GM08714 (cell line): ENCODE data around the gene UPF3B.
"Not testable (repeated sequence)": the region's sequence is repeated elsewhere in the genome, so short reads cannot be mapped to it uniquely, and the experiment has no call there.

Source experiments
- H3K4me3 ChIP-seq: fragments of 200-500 bp; sonication (Bioruptor generic); 2 replicates; pipeline ENCODE4 v1.5.1; 2014; ENCODE audit warnings: mild to moderate bottlenecking, low read length, inconsistent platforms
- ZNF274 ChIP-seq: IDR thresholded peaks from 2 replicates; pipeline ENCODE4 v1.6.1; 2012; ENCODE audit warnings: mild to moderate bottlenecking, low read depth, low read length

UPF3B gene

DNA sequence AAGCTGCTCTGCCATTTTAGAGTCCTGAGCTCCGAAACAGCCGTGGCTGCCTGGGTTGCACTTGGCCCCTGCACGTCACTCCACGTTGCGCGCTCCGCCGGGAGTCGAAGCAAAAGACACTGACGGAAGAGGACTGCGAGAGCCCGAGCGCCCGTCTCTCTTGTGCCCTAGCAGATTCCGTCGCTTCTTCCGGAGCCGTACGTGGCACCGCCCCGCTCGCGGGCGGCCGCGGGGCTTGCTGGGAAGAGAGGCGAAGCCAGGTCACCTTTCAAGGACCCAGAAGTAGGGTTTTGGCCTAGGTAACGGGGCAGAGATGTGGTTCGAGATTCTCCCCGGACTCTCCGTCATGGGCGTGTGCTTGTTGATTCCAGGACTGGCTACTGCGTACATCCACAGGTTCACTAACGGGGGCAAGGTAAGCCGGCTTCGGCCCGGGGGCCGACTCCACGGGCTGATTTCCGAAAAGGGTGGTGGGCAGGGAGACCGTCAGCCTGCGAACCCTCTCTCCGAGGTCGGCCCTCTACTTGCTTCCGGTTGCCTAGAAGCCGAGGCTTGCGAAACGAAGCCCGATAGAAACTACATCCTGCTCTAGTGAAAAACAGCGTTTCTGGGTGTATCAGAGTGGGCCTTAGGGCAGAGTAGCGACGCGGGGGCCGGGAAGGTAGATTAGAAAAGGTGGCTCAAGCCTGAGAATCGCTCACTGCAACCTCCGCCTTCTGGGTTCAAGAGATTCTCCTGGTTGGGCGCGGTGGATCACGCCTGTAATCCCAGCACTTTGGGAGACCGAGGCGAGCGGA is 19.0 kb upstream of the UPF3B start, which contains the start of the genes NDUFA1 and RNF113A:
Gene NDUFA1 (plus strand): TSS at position 234 of the 797 bp plus-strand sequence. CDS start 80 bp downstream, at position 314.
Gene RNF113A (minus strand): TSS at position 135 of the 797 bp plus-strand sequence. CDS start 120 bp downstream, at position 15.
- peak within 1 kb of the TSS; percentile 85 for H3K4me3 ChIP-seq
- TF ChIP-seq ZNF274 = no peak

DNA sequence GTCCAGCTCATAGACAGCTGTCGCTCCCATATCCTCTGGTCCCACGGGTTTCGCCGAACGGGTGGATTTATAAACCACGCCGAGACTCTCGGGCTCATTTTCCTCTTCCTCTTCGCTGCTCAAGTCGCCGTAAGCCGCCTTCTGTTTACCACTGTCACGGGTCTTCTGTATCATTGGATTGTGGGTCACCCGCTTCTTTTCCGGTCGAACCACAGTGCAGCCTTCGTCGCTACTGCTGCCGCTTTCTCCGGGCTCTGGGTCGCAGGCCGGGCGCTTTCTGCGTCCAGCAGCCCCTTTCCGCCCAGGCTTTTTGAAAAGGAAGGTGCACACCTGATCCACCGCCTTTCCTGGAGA is 18.5 kb upstream of the UPF3B start:
- peak overlapping the region; percentile 85 for H3K4me3 ChIP-seq
- TF ChIP-seq ZNF274 = no peak

GRCh38 chrX:119870626-119871131 is 17.9 kb upstream of the UPF3B start:
- no peak for TF ChIP-seq ZNF274

DNA sequence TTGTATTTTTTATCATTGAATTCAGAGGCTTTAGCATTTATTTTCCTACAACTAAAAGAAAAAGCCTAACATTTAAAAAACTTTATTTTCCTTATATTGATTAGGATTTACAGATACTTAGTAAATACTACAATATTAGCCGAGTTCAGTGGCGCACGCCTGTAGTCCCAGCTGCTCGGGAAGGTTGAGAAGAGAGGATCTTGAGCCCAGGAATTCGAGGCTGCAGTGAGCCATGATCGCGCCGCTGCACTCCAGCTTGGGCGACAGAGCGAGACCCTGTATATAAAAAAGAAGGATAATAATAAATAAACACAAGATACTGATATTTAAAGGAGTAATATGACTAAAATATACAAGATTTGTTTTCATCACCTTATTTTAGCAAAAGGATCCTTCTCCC is 681 bp upstream of the UPF3B start:
- no peak for TF ChIP-seq ZNF274
- peak overlapping the region; percentile 21; the same call in 1 of the 2 replicates for H3K4me3 ChIP-seq

More at GRCh38 chrX:119870626-119871131, 17.9 kb upstream of the UPF3B start:
- H3K4me3 ChIP-seq = peak overlapping the region; percentile 85

DNA sequence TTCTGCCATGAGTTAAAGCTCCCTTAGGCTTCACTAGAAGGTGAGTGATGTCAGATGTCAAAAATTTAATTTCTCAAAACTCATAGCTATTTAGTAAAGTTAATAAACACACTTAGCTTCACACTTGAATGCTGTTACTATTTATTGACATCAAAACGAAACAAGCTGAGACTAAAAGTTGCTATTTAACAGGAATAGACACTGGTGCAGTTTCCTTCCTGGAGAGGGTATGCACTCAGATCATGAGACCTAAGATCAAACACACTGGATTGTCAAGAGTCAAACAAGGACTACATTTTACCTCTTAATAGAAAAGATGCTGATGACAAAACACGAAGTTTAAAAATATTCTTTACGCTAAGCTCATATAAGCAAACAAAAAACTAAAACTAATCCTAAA is 18.9 kb downstream of the UPF3B start:
- TF ChIP-seq ZNF274 = no peak

GRCh38 chrX:119828446-119828845 is 24.3 kb downstream of the UPF3B start:
- no peak for TF ChIP-seq ZNF274
- H3K4me3 ChIP-seq = no peak overlapping the region

More for the DNA sequence above, 18.9 kb downstream of the UPF3B start:
- no peak overlapping the region for H3K4me3 ChIP-seq

DNA sequence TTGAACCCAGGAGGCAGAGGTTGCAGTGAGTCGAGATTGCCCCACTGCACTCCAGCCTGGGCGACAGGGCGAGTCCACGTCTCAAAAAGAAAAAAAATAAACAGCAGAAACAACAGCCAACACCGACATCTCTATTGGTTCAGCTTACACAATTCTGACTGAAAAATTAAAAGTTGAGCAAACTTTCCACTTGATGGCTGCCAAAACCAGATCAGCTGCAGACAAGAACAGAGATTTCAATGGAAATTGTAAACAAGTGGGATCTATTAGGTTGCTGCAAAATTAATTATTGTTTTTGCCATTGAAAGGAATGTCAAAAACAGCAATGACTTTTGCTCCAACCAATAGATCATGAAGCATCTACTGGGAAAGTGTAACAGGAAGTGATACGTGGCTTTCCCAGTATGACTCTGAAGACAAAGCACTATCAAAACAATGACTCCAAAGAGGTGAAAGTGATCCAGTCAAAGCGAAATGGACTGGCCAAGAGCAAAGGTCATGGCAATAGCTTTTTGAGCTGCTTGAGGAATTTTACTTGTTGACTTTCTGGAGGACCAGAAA is 26.3 kb downstream of the UPF3B start:
- no peak overlapping the region for H3K4me3 ChIP-seq
- no peak for TF ChIP-seq ZNF274

DNA sequence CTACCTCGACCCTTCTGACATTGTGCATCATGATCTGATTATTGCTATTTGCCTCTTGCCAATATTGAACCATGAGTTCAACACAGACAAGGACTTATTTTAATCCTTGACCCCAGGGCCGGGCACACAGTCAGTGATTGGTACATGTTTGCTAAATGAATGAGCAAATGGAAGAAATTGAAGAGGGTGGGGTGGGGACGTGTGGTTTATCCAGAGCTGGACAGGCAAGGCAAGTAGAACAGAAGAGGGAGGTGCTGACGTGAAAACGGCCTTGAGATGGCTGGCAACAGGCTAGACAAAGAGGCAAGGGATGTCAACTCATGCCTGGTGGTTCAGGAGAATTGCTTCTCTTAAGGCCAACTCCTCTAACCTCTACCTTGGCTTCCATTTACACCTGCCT is 28.5 kb downstream of the UPF3B start:
- H3K4me3 ChIP-seq = not testable (repeated sequence)

DNA sequence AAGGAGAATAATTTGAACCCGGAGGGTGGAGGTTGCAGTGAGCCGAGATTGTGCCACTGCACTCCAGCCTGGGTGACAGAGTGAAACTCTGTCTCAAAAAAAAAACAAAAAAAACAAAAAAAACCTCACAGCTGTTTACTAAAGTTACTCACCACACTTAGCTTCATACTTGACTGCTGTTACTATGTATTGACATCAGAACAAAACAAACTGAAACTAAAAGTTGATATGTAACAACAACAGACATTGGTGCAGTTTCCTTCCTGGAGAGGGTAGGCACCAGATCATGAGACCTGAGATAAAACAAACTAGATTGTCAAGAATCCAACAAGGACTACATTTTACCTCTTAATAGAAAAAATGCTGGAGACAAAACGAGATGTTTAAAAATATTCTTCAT is 31.1 kb downstream of the UPF3B start:
- not testable (repeated sequence) for H3K4me3 ChIP-seq

DNA sequence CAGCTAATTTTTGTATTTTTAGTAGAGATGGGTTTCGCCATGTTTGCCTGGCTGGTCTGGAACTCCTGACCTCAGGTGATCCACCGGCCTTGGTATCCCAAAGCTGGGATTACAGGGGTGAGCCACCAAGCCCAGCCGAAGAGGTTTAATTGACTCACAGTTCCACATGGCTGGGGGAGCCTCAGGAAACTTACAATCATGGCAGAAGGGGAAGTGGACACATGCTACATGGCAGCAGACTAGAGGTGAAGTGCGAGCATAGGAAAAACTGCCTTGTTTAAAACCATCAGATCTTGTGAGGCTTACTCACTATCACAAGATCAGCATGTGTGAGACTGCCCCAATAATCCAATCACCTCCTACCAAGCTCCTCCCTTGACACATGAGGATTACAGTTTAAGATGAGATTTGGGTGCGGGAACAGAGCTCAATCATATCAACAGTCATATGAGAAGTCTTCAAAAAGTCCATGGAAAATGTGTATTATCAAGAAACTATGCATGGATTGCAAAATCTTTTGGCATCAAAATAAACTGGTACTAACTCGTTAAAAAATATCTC is 35.6 kb downstream of the UPF3B start:
- no peak overlapping the region for H3K4me3 ChIP-seq
- no peak for TF ChIP-seq ZNF274

- TF ChIP-seq ZNF274 = no peak
- H3K4me3 ChIP-seq = no peak overlapping the region
Measured at GRCh38 chrX:119816300-119816699, 36.5 kb downstream of the UPF3B start.

DNA sequence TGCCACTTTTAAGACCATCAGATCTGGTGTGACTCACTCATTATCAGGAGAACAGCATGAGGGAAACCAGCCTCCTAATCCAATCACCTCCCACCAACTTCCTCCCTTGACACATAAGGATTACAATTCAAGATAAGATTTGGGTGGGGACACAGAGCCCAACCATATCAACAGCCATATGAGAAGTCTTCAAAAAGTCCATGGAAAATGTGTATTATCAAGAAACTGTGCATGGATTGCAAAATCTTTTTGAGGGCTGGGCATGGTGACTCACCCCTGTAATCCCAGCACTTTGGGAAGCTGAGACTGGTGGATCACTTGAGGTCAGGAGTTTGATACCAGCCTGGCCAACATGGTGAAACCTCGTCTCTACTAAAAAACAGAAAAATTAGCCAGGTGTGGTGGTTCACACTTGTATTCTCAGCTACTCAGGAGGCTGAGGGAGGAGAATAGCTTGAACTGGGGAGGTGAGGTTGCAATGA is 43.5 kb downstream of the UPF3B start:
- no peak for TF ChIP-seq ZNF274
- H3K4me3 ChIP-seq = no peak overlapping the region

DNA sequence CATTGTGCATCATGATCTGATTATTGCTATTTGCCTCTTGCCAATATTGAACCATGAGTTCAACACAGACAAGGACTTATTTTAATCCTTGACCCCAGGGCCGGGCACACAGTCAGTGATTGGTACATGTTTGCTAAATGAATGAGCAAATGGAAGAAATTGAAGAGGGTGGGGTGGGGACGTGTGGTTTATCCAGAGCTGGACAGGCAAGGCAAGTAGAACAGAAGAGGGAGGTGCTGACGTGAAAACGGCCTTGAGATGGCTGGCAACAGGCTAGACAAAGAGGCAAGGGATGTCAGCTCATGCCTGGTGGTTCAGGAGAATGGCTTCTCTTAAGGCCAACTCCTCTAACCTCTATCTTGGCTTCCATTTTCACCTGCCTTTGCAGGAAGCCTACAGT is 44.3 kb downstream of the UPF3B start:
- H3K4me3 ChIP-seq = not testable (repeated sequence)

- H3K4me3 ChIP-seq = no peak overlapping the region
- TF ChIP-seq ZNF274 = no peak
Measured at GRCh38 chrX:119802546-119802945, 50.2 kb downstream of the UPF3B start.

DNA sequence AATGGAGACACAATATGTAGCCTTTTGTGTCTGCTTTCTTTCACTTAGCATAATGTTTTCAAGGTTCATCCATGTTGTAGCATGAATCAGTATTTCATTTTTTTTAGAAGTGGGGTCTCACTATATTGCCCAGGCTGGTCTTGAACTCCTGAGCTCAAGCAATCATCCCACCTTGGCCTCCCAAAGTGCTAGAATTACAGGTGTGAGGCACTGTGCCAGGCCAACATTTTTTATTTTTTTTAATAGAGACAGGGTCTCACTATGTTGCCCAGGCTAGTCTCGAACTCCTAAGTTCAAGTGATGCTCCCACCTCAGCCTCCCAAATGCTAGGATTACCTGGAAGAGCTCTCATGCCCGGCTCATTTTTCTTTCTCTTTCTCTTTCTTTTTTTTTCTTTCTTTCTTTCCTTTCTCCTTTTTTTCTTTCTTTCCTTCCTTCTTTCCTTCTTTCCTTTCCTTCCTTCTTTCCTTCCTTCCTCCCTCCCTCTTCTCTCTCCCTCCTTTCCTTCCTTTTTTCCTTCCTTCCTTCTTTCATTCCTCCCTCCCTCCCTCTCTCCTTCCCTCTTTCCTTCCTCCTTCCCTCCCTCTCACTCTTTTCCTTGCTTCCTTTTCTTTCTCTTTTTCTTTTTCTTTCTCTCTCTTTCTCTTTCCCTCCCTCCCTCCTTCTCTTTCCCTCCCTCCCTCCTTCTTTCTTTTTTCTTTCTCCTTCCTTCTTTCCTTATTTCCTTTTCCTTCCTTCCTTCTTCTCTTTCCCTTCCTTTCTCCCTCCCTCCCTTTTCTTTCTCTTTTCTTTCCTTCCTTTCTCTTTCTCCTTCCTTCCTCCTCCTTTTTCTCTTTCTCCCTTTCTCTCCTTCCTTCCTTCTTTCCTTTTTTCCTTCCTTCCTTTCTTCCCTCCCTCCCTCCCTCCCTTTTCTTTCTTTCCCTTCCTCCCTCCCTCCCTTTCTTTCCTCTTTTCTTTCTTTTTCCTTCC is 51.2 kb downstream of the UPF3B start:
- H3K4me3 ChIP-seq = no peak overlapping the region
- no peak for TF ChIP-seq ZNF274
